Psoas muscle (tissue), 8 donors: Measurements from ENCODE around the gene SGK1. TPM values are rescaled to one million over a fixed set of nuclear protein-coding genes. Genes with fewer than 3 reads are reported as not detected.
"Not testable (repeated sequence)": the region's sequence is repeated elsewhere in the genome, so short reads cannot be mapped to it uniquely, and the experiment has no call there.

ENCODE experiments used
- ATAC-seq, 4 donors: fragments of 200-7000 bp; cut with Tn5 transposase; one replicate each; pipeline ENCODE4 v1.9.1; 2020; ENCODE audit warnings: moderate library complexity in 3 of 4, mild to moderate bottlenecking in 2 of 4
- DNase-seq, 2 donors: peaks; one replicate each; pipeline ENCODE4 v3.0.0-alpha.2; 2020
- H3K27ac ChIP-seq: fragments of 200-600 bp; one replicate; pipeline ENCODE4 v1.8.0; 2022
- H3K27me3 ChIP-seq, 3 donors: fragments of 200-600 bp in 1 of 3; one replicate each; pipeline versions ENCODE4 v1.6.1 to v1.8.0; 2013 to 2022; ENCODE audit warnings: low read length in 2 of 3, mild to moderate bottlenecking in 2 of 3, moderate library complexity in 1 of 3; ENCODE audit not compliant: insufficient read depth in 3 of 3
- H3K36me3 ChIP-seq, 2 donors: fragments of 200-600 bp in 1 of 2; one replicate each; pipeline versions ENCODE4 v1.6.1 to v1.8.0; 2013 to 2022; ENCODE audit warnings: low read depth in 1 of 2, mild to moderate bottlenecking in 1 of 2, moderate library complexity in 1 of 2; ENCODE audit not compliant: insufficient read depth in 1 of 2
- H3K4me1 ChIP-seq: fragments of 200-600 bp; one replicate; pipeline ENCODE4 v1.8.0; 2022
- H3K4me3 ChIP-seq: fragments of 200-600 bp; one replicate; pipeline ENCODE4 v1.8.0; 2022; ENCODE audit warnings: mild to moderate bottlenecking
- H3K9me3 ChIP-seq: fragments of 200-600 bp; one replicate; pipeline ENCODE4 v1.8.0; 2022
- CTCF ChIP-seq: fragments of 200-600 bp; IDR thresholded peaks from one replicate; pipeline ENCODE4 v1.8.0; 2022; ENCODE audit warnings: antibody characterized with exemption
- WGBS, 3 donors: extraction: QIAGEN DNeasy Blood & Tissue Kit; methylation state at CpG; one replicate each; pipeline versions ENCODE4 v1.1.6 to v1.1.7; 2013; 5-methylcytosine and 5-hydroxymethylcytosine counted together
- intact Hi-C, 2 donors: fragments of 100-400 bp; cut with DNase I; formaldehyde crosslinking; loops; one replicate each; pipeline versions ENCODE4 v1.11.0 to v1.14.2; 2022
- polyA plus RNA-seq, 3 donors: library from polyadenylated mRNA; stranded (reverse); fragments of 200-250 nt; gene quantifications; one replicate each; pipeline ENCODE4 v1.2.3, GENCODE V29; 2013
- total RNA-seq, 4 donors: library from RNA; stranded (reverse); fragmentation: NEBNext Ultra II Directional in 2 of 4; extraction: Animal tissue kit (Norgen Biotek cat#: 25700) in 2 of 4; gene quantifications; one replicate each; pipeline versions ENCODE4 v1.2.1 to v1.2.4, GENCODE V29; 2021 to 2023
- donor health status: healthy with polysubstance abuse.
- donor health status: DM: no; HTN: no; CAD: no; lungs with moderate emphysema.
- donor health status: Bipolar disorder and iron deficiency.
- donor health status: healthy.
- donor health status: DM: yes; HTN: yes; CAD: no.
- donor health status: DM: no; HTN: no; CAD: no.
- donor health status: DM: no; HTN: no; CAD: no.
- donor health status: DM: yes; HTN: yes; CAD: no.

SGK1 gene
- total and polyA plus RNA-seq, 7 donors, result 34.4 to 125 (median 64.1) TPM

GRCh38 chr6:134238006-134238405 is 79.9 kb downstream of the SGK1 start:
- Histone ChIP-seq H3K4me3 (no peak overlapping the region), H3K27me3 (no peaks in the 10 kb centered on the region), H3K36me3 (no peaks in the 10 kb centered on the region), H3K9me3 (no peaks in the 10 kb centered on the region), H3K27ac (no peak overlapping the region), H3K4me1 (no peaks in the 10 kb centered on the region)
- 41 to 61% (median 50%) methylated on average over 2 of the region's 2 CpGs for WGBS, 3 donors
- no peak for DNase-seq
- TF ChIP-seq CTCF, result no peak
- no peak for ATAC-seq
- intact Hi-C loops, result loop anchor here in 1 of 2 donors (5.0 kb wide), 1 partner anchor 51 kb away; no protein-coding TSS in a partner anchor

- Histone ChIP-seq H3K4me3 (no peak overlapping the region), H3K4me1 (no peaks in the 10 kb centered on the region), H3K27ac (no peak overlapping the region), H3K9me3 (no peaks in the 10 kb centered on the region), H3K36me3 (no peaks in the 10 kb centered on the region), H3K27me3 (no peaks in the 10 kb centered on the region)
- 89 to 94% (median 90%) methylated on average over 7 of the region's 7 CpGs for WGBS, 3 donors
- no peak for TF ChIP-seq CTCF
- ATAC-seq (no peak), DNase-seq (no peak)
- intact Hi-C loops, result loop anchor here in 1 of 2 donors (5.0 kb wide), 1 partner anchor 49 kb away; no protein-coding TSS in a partner anchor
These were observed 81.8 kb downstream of the SGK1 start for GRCh38 chr6:134235937-134236751.

GRCh38 chr6:134235334-134235733 is 82.6 kb downstream of the SGK1 start:
- H3K4me1 ChIP-seq, H3K27me3 ChIP-seq, H3K4me3 ChIP-seq, ATAC-seq, H3K9me3 ChIP-seq, H3K27ac ChIP-seq, DNase-seq, H3K36me3 ChIP-seq: not testable (repeated sequence)
- intact Hi-C loops, result loop anchor here in 1 of 2 donors (5.0 kb wide), 1 partner anchor 48 kb away; no protein-coding TSS in a partner anchor
- 93 to 95% (median 95%) methylated on average over 4 of the region's 4 CpGs for WGBS, 3 donors

GRCh38 chr6:134233180-134233955 is 84.5 kb downstream of the SGK1 start:
- intact Hi-C loops, result no loop called here
- Histone ChIP-seq H3K27me3 (no peaks in the 10 kb centered on the region), H3K9me3 (no peaks in the 10 kb centered on the region), H3K4me1 (no peaks in the 10 kb centered on the region), H3K4me3 (no peak overlapping the region), H3K36me3 (no peaks in the 10 kb centered on the region), H3K27ac (no peak overlapping the region)
- DNase-seq, result no peak
- ATAC-seq, result no peak
- WGBS, 3 donors, result 65 to 85% (median 75%) methylated on average over 5 of the region's 5 CpGs
- no peak for TF ChIP-seq CTCF

GRCh38 chr6:134230940-134231339 is 87.0 kb downstream of the SGK1 start:
- no peaks in the 10 kb centered on the region for H3K36me3 ChIP-seq
- ATAC-seq (no peak), DNase-seq (no peak)
- H3K27me3 ChIP-seq, result no peaks in the 10 kb centered on the region
- no peak for TF ChIP-seq CTCF
- WGBS, 3 donors, result 92 to 95% (median 93%) methylated on average over 3 of the region's 3 CpGs
- intact Hi-C loops, result no loop called here
- H3K27ac ChIP-seq, result no peak overlapping the region
- H3K4me1 ChIP-seq, result no peaks in the 10 kb centered on the region
- H3K4me3 ChIP-seq, result no peak overlapping the region
- H3K9me3 ChIP-seq, result no peaks in the 10 kb centered on the region
